DLD1 (cell line): ENCODE measurements around the gene NDUFB4.
"Not testable (repeated sequence)": the region's sequence is repeated elsewhere in the genome, so short reads cannot be mapped to it uniquely, and the experiment has no call there.

ENCODE experiments used
- in situ Hi-C: cut with HindIII; loops from 2 replicates; pipeline ENCODE4 v1.10.0; 2017; ENCODE audit warnings: low sequenced_read_pairs

Gene NDUFB4

DNA sequence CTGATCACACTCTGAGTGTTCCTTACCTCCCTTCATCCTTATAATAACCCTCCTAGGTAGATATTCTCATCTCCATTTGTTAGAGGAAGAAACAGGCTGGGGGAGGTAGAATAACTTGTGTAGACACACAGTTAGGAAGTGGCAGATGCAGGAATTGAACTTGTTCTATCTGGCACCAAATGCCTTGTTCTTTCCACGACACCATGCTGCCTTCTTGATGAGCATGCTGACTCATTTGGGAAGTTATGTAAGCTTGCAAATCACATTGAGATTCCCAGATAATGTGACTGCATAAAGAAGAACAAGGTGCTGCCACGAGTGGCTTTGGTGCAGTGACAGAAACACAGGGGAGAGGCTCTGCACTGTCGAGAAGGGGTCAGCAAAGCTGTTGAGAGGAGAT is 27.5 kb upstream of the NDUFB4 start:
- in situ Hi-C loops: loop anchor here (25.0 kb wide), 2 partner anchors 156 to 306 kb away; no protein-coding TSS in a partner anchor

DNA sequence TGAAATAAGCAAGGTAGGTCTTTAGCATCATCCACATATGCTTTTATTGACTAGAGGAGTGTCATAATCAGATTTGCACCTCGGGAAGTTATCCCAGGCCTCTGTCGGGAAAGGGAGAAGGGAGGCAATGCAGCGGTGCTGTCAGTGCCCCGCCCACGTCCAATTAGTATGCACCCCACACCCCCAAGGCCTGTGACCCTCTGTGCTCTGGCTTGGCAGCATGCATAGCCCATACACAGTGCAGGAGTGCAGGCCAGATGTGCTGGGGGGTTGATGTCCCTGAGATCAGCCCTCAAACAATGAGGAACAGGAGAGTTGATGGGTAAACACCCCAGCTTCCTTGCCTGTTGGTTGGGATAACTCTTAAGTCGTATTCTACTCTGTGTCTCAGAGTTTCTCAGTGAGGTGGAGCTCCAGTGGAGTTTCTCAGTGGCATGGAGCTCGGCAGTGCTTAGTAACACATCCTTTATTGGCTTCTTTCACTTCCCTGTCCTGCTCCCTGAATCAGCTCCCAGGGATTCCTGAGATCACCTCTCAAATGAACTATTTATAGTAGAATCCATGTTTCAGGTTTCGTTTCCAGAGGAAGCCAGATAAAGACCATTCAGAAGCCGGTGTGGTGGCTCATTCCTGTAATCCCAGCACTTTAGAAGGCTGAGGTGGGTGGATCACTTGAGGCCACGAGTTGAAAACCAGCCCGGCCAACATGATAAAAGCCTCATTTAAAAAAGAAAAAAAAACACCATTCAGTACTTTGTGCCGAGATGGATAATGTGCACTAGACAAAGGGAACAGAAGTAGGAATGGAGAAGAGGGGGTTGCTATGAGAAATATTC is 26.7 kb upstream of the NDUFB4 start:
- in situ Hi-C loops: loop anchor here (25.0 kb wide), 2 partner anchors 157 to 307 kb away; no protein-coding TSS in a partner anchor

DNA sequence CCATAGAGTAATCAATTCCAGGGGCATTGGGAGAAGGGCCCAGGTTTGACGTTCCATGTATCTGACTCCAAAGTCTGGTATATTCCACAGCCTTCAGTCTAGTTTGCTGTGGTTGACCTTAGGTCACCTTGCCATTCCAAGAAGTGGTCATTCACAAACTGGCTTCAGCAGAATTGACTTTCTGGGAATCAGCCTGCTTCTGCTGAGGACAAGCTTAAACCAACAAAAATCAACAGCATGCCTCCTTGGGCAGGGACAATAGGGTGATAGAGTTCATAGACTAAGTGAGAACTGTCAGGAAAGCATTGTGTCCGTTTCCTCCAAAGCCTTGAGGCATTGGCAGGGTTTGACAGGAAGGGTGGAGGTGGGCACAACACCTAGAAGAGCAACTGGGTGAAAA is 24.1 kb upstream of the NDUFB4 start:
- in situ Hi-C loops: loop anchor here (25.0 kb wide), 2 partner anchors 160 to 310 kb away; no protein-coding TSS in a partner anchor

DNA sequence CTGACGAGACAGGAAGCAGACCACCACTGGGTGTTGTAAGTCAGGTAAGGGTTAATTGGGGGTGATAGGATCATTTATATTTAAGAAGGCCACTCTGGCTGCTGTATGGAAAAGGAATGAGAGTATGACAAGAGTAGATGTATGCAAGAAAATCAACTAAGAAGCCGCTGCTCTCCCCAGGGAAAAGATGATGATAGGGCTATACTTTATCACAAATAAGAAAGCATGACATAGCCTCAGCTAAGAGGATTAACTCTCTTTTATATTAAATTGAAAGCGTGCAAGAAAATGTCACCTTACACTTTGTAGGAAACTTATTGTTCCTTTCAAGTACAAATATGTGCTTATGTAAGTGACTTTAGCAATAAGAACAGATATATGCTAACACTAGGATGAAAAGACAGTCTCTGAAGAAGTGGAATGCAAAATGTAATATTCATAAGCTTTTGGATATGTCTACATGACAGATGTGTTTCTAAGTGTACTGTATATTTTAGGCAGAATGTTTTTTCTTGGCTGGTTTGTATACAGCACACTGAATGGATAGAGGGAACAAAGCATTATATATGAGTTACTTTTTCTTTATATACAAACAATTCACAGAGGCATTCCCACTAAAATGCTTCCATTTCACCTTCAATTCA is 8.7 kb upstream of the NDUFB4 start:
- in situ Hi-C loops: no loop called here

DNA sequence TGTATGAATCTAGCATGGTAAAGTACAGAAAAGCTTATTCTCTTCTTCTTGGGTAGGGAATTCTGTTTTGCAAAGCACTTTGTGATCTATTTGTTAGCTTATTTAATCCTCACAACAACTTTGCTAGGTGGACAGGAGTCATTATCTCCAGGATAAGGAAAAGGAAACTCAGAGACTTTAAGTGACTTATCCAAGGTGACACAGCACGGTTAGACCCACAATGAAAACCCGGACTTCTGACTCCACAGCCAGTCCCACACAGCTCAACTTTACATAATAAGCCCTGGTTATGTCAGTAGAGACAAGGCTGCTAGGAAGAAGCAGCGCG is 384 bp upstream of the NDUFB4 start:
- in situ Hi-C loops: no loop called here

DNA sequence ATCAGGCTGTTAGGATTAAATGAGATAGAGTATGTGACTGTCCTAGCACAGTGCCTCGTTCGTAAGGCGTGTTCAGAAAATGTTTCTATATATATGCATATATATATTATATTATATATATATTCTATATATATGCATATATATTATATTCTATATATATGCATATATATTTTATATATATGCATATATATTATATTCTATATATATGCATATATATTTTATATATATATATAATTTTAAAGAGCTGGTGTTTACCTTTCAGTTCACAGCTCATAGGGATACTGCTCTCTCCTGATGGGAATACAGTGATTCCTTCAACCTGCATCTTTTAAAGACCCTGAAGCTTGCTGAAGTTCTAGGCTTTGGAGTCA is 702 bp downstream of the NDUFB4 start:
- in situ Hi-C loops: no loop called here

DNA sequence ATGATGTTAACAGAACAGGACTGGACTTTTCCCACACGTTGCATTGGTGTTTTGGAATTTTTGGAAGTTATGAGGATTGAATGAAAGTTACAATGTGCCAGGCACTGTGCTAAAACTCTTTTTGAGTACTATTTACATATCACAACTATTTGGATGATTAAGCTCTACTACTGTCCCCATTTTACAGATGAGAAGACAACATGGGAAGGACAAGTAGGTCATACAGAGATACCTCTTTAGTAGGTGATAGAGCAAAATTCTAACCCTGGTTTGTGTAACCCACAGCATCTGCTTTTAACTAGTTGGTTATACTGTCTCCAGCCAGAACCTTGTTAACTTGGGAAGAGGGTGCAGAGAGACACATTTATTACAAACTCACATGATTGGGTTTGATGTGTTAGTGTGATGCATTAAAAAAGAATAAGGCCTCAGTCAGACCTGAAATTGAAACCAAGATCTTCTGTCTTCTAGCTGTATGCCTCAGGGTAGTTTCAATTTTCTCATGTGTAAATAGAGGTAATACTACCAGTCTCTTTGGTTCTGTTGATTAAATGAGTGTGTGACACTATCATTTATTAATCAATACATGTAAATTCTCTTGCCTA is 1.4 kb downstream of the NDUFB4 start:
- in situ Hi-C loops: no loop called here

DNA sequence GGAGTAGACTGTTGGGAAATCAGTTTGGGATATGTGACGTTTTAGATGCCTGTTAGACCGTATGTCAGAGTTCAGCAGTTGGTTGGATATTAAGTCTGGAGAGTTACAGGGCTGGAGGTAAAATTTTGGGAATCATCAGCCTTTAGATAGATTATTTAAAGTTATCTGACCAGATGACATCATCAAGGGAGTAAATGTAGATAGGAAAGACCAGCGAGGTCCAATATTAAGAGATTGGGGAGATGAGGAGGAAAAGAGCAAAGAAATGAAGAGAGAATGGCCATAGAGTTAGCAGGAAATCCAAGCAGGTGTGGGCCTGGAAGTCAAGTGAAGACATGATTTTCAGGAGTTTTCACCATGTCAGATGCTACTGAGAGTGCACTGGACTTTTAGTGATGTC is 3.1 kb downstream of the NDUFB4 start:
- in situ Hi-C loops: no loop called here

DNA sequence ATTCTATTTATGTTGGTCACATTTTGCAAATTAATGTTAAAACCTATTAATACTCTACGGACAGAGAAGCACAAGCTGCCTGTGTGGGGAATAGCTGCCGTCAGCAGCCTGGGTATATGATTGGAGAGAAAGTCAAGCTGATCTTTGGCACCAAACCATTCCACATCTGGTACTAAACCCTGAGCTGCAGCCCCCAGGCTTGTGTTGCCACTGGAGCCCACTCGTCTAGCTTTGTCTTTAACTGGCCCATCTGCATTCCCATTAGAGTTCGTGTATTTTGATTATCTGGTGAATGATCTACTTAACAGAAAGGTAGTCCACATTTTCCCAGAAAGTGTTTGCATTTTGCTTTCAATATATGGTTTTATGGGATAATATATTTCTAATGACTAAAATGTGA is 5.4 kb downstream of the NDUFB4 start:
- in situ Hi-C loops: no loop called here

DNA sequence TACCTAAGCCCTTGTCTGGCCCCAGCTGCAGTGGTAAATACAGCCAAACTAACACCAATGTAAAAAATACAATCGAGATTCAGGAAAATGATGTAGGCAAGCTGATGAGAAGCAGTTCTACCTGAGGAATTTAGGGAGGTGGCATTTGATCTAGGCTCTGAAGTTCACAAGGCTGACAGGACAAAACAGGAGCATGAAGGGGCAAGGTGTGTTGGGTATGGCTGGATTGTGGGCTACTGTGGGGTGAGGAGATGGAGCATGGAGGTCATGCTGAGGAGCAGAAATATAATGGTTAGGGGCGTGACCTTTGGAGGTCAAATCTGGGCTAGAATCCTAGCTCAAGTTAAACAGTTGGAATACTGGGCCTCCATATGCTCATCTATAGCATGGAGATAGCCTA is 6.5 kb downstream of the NDUFB4 start:
- in situ Hi-C loops: no loop called here

DNA sequence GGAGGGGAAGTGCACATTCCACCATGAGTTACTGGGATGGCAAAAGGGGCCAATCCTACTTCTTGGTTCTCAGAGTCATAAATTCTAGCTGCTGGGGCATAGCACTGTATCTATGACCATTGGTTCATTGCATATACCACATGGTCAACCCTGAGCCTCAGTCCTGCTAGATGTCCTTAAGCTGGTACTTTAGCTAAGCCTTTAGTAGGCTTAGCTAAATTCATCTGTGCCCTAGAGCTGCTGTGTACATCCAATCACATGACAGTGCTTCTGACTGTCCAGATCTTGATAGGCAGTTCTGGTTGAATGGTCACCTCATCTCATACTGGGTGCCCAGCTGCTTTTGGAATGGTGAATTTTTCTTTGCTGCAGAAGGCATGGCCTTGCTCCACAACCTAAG is 8.2 kb downstream of the NDUFB4 start:
- in situ Hi-C loops: no loop called here

DNA sequence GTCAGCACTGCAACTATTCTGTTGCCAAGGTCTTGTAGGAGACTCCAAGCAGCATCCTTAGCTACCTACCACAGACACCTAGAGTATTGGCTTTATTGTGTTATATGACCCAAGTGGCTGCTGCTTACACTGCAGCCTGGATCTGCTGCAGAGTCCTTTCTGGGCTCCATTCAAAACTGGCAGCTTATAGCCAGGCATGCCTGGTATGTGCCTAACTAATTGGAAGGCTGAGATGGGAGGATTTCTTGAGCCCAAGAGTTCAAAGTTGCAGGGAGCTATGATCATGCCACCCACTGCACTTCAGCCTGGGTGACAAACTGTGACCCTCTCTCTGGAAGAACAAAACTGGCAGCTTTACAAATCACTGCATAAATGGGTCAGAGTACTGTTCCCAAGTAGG is 8.6 kb downstream of the NDUFB4 start:
- in situ Hi-C loops: no loop called here

DNA sequence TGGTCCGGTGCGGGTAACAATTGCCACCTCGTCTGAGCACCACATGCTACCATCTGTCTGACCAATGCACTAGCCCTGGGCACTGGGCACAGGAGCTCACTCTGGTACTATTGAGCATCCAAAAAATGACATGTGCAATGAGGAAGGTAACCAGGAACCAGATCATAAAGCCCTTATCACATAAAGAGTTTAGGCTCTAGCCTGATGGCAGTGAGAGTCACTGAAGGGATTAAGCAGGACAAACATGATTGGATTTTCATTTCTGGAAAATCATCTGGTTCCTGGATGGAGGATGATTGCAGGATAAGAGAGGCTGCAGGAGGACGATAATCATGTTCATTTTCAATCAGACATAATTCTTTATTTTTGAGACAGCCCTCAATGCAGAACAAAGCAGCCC is 12.4 kb downstream of the NDUFB4 start:
- in situ Hi-C loops: no loop called here

DNA sequence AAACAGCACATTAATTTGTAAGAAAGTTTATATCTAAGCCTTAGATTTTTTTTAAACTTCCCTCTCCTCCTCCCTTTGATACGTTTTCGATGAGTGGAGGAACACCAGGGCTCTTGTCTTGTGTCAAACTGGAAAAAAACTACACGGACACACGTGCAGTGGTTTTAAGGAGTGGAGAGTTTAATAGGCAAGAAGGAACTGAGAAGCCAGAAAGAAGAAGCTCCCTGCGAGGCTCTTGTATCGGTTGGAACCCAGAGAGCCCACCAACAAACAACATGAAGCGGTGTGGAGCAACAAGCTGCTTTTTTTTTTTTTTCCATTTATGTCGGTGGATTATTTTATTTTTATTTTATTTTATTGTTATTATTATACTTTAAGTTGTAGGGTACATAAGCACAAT is 18.6 kb downstream of the NDUFB4 start:
- in situ Hi-C loops: no loop called here

DNA sequence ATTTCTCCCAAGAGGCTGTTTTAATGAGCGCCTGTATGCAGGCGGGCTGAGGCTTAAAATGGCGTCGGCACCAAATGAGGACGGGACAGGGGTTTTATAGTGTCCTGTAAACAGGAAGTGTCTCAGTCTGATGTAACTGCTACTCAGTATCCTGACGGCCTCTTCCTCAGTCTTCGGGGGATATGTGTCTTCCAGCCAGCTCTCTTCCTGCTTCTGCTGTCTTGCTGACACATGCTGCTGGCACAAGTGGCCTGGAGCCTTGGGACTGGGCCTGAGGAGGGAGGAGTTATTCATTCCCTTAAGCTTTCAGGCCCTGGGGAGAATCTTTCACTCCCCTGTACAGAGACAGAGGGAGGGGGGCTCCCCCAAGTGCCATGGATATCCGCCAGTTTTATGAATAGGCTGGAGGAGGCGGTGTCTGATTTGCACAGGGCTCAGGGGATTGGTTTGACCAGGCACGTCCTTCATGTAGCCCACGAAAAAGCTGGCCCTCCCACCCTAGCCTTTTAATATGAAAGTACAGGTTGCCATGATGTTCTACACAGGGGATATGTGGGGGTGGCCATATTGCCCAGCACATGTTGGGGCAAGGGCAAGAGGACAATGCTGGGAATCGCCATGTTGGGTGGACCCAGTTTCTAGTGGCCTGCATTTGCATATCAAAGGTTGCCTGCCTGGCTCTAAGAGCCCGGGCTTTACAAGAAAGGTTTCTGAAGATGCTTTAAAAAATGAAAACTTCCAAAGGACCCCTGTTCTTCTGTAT is 19.9 kb downstream of the NDUFB4 start:
- in situ Hi-C loops: no loop called here

DNA sequence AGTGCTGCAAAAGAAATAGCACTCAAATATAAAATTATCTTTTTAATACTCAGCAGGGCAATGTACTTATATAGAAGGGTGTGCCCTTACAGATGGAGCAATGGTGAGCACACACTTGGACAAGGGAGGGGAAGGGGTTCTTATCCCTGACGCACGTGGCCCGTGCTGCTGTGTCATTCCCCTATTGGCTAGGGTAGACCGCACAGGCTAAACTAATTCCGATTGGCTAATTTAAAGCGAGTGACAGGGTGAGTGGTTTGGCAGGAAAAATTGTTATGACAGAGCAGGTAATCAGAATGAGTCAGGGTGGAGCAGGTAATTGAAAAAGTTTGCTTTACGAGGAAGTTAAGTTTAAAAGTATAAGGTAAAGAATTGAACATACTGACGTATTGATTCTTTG is 20.6 kb downstream of the NDUFB4 start:
- in situ Hi-C loops: not testable (repeated sequence)

DNA sequence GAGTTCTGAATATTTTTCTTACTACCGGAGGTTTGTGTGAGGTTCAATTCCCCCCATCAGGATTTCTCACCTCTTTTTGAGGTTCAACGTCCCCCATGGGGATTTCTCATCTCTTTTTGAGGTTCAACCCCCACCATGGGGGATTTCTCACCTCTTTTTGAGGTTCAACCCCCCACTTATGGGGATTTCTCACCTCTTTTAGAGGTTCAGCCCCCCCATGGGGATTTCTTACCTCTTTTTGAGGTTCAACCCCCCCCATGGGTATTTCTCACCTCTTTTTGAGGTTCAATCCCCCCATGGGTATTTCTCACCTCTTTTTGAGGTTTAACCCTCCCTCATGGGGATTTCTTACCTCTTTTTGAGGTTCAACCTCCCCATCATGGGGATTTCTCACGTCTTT is 26.3 kb downstream of the NDUFB4 start:
- in situ Hi-C loops: no loop called here

DNA sequence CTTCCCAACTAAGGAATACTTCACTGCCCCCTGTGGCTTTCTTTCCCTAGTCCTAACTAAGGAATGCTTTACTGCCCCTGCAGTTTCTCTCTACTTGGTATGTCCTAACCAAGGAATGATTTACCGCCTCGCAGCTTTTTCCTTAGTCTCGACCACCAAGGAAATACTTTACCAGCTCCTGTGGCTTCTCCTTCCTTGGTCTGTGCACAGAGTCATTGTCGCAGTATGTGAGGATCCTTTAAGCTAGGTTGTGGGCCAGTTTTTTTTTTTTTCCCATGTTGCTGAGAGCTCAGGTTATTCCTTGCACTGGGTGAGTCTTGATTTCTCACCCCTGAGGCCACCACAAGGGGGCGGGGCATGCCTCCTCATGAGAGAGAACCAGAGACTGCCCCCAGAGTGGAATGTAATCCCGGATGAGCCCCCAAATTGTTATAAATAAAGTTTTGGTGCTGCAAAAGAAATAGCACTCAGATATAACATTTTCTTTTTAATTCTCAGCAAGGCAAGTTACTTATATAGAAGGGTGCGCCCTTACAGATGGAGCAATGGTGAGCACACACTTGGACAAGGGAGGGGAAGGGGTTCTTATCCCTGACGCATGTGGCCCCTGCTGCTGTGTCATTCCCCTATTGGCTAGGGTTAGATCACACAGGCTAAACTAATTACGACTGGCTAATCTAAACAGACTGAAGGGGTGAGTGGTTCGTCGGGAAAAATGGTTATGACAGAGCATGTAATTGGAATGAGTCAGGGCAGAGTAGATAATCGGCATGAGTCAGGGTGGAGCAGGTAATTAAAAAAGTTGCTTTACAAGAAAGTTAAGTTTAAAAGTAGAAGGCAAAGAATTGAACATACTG is 27.0 kb downstream of the NDUFB4 start:
- in situ Hi-C loops: no loop called here

DNA sequence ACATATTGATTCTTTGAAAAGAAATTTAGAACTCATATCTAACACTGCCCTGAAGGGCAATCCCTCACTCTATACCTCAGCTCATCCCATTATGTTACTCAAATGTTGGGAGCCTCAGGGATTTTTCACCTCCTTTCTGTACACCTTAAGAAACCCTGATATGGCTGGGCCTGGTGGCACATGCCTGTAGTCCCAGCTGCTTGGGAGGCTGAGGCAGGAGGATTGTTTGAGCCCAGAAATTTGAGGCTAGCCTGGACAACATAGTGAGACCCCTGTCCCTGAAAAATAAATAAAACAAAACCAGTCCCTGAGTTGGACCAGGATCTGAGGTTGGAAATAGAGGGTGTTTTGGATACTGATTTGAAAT is 27.6 kb downstream of the NDUFB4 start:
- in situ Hi-C loops: no loop called here

DNA sequence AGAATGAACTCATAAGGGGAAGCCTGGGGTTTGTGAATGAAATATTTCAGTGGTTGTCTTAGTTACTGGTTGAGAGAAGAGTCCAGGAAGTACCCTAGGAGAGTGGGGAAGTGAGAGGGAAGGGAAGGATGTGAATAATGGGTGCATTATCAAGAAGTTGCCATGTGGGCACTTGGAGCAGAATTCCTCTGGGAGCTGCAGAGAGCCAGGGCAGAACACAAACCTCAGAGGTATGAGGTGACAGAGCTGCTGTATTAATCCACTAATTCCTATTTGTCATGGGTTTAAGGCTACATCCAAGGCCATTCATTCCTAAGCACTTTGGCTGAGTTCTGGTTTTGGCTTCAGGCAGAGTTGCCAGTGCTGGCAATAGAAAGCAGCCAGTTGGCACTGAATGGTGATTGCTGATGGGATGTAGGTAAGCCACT is 29.0 kb downstream of the NDUFB4 start:
- in situ Hi-C loops: no loop called here

DNA sequence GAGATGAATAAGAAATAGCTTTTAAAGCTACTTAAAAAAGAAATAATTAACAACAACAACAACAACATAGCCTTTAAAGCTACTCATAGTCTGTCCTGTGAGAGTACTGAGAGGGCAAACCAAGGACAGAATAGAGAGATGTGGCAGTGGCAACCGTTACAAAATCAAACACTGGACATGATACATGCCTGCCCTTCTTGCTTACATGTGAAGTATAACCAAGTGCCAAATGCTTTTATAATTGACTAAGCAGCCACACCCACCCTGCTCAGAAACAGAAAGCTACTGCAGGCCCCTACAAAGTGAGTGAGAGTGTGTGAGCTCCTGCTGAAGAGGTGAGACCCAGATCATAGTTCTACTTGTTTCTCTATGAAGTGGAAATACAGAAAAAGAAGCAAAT is 38.4 kb downstream of the NDUFB4 start:
- in situ Hi-C loops: no loop called here
